ENCODE data around the gene ABL2.
A peak's percentile ranks its signal among the peaks of the same experiment; 100 is the strongest.
"Not testable (repeated sequence)": the region's sequence is repeated elsewhere in the genome, so short reads cannot be mapped to it uniquely, and the experiment has no call there.

The ABL2 gene
- 38.5 to 58.9 (median 52.3) reads per million in 4 donors for total RNA-seq

GRCh38 chr1:179229214-179230140, at the start of gene ABL2:
Gene ABL2 (minus strand): TSS chr1:179229677. CDS start chr1:179229397, 280 bp downstream.
- DNase-seq = peak; percentile 20 to 51 (median 27)

- DNase-seq = no peak
Observed at GRCh38 chr1:179278920-179279319, 49.4 kb upstream of the ABL2 start.

GRCh38 chr1:179274424-179274823, 44.9 kb upstream of the ABL2 start:
- DNase-seq = not testable (repeated sequence)

- DNase-seq = no peak
Observed at GRCh38 chr1:179269071-179269470, 39.6 kb upstream of the ABL2 start.

- DNase-seq = no peak
Observed at GRCh38 chr1:179264507-179264906, 35.0 kb upstream of the ABL2 start.

GRCh38 chr1:179263121-179263520, 33.6 kb upstream of the ABL2 start:
- no peak for DNase-seq

GRCh38 chr1:179262183-179262582, 32.7 kb upstream of the ABL2 start:
- no peak for DNase-seq

- no peak for DNase-seq
Observed at GRCh38 chr1:179253286-179253972, 24.0 kb upstream of the ABL2 start.

- no peak for DNase-seq
Observed at GRCh38 chr1:179252606-179253005, 23.1 kb upstream of the ABL2 start.

- DNase-seq = peak in 1 of 5 donors; percentile 5
Observed at GRCh38 chr1:179251675-179252074, 22.2 kb upstream of the ABL2 start.

- DNase-seq = no peak
Observed at GRCh38 chr1:179247923-179248322, 18.4 kb upstream of the ABL2 start.

- not testable (repeated sequence) for DNase-seq
Observed at GRCh38 chr1:179245426-179245825, 15.9 kb upstream of the ABL2 start.

- no peak for DNase-seq
Observed at GRCh38 chr1:179241530-179242097, 12.1 kb upstream of the ABL2 start.

GRCh38 chr1:179237222-179237621, 7.7 kb upstream of the ABL2 start:
- DNase-seq = no peak

GRCh38 chr1:179234863-179235262, 5.4 kb upstream of the ABL2 start:
- DNase-seq = no peak

- DNase-seq = no peak
Observed at GRCh38 chr1:179231923-179232322, 2.4 kb upstream of the ABL2 start.

GRCh38 chr1:179230721-179231120, 1.2 kb upstream of the ABL2 start:
- DNase-seq = no peak

- DNase-seq = no peak
Observed at GRCh38 chr1:179230251-179230650, 774 bp upstream of the ABL2 start.

- DNase-seq = peak in 4 of 5 donors; percentile 3 to 17 (median 10)
Observed at GRCh38 chr1:179228783-179229213, 679 bp downstream of the ABL2 start.

- DNase-seq = no peak
Observed at GRCh38 chr1:179226738-179227137, 2.7 kb downstream of the ABL2 start.

GRCh38 chr1:179224466-179224865, 5.0 kb downstream of the ABL2 start:
- not testable (repeated sequence) for DNase-seq

- not testable (repeated sequence) for DNase-seq
Observed at GRCh38 chr1:179221121-179221520, 8.4 kb downstream of the ABL2 start.

- DNase-seq = no peak
Observed at GRCh38 chr1:179217943-179218507, 11.5 kb downstream of the ABL2 start.
